Thoracic aorta (tissue), 2 donors: ENCODE results near the gene PLCB1. TPM values are rescaled to one million over a fixed set of nuclear protein-coding genes. Genes with fewer than 3 reads are reported as not detected.

ENCODE experiments used
- ATAC-seq: fragments of 150-250 bp; one replicate; pipeline ENCODE4 v1.8.0; 2017; ENCODE audit warnings: low read depth; ENCODE audit not compliant: insufficient number of reproducible peaks, low FRiP score
- DNase-seq: peaks from one replicate; pipeline ENCODE4 v3.0.0-alpha.2; 2020; ENCODE audit warnings: low spot score
- H3K27ac ChIP-seq, 2 donors: fragments of 200-600 bp; sonication (generic); 1 replicate in 1 of 2; 2 replicates in 1 of 2; pipeline ENCODE4 v1.5.1; 2016; ENCODE audit warnings: mild to moderate bottlenecking in 2 of 2, moderate library complexity in 2 of 2
- H3K27me3 ChIP-seq: fragments of 200-600 bp; sonication (generic); replicated peaks from 2 replicates; pipeline ENCODE4 v1.6.0; 2016; ENCODE audit warnings: mild to moderate bottlenecking; ENCODE audit not compliant: insufficient read depth
- H3K36me3 ChIP-seq: fragments of 200-600 bp; sonication (generic); one replicate; pipeline ENCODE4 v1.5.1; 2016
- H3K4me1 ChIP-seq, 2 donors: fragments of 200-600 bp; sonication (generic); 1 replicate in 1 of 2; 2 replicates in 1 of 2; pipeline versions ENCODE4 v1.5.1 to v1.6.0; 2016; ENCODE audit warnings: low read depth in 2 of 2, mild to moderate bottlenecking in 1 of 2; ENCODE audit not compliant: control insufficient read depth in 1 of 2
- H3K4me3 ChIP-seq: fragments of 200-600 bp; sonication (generic); 2 replicates; pipeline ENCODE4 v1.5.1; 2016; ENCODE audit warnings: mild to moderate bottlenecking
- H3K9me3 ChIP-seq: fragments of 200-600 bp; sonication (generic); 2 replicates; pipeline ENCODE4 v1.5.1; 2016
- total RNA-seq, 2 donors: library from RNA; depleted of rRNA; stranded (reverse); fragments of >200 nt; gene quantifications; one replicate each; pipeline versions ENCODE4 v1.1.0 to v1.2.3, GENCODE V29; 2016
- TF ChIP-seq, protein P1 (sequence below): fragments of 200-600 bp; sonication (generic); IDR thresholded peaks from one replicate; pipeline ENCODE4 v1.5.1; 2019; ENCODE audit warnings: antibody characterized with exemption

The PLCB1 gene
- total RNA-seq, 2 donors from 2014 or later, result 10.8 to 16.3 TPM

DNA sequence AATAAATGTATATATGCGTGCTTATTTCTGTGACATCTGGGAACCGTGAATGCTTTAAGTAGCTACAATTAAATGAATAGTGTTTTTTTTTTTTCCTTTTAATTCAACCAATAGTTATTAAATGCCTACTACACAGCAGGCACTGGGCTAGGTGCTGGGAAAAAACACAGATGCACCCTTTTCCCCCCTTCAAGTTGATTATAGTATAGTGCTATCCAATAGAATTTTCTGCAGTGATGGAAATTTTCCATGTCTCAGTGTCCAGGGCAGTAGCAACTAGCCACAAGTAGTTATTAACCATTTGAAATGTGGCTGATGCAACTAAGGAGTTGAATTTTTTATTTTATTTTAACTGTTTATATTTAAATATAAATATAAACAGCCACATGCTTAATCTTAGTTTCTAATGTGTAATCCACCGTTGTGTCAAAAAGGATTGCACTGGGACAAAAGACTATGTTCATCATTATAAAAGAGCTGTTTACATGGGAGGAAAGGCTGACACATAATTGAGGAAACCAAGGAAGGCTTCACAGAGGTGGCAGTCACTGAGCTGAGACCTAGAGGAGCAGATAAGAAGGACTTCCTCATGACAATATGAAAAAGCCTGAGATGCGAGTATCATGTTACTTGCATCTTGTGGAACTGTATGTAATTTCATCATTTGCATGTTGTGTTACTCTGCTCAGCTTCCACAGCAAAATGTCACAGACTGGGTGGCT, 675.6 kb downstream of the PLCB1 start:
- Histone ChIP-seq H3K4me1 (no peaks in the 10 kb centered on the region), H3K9me3 (no peaks in the 10 kb centered on the region)
- no peak for ATAC-seq

DNA sequence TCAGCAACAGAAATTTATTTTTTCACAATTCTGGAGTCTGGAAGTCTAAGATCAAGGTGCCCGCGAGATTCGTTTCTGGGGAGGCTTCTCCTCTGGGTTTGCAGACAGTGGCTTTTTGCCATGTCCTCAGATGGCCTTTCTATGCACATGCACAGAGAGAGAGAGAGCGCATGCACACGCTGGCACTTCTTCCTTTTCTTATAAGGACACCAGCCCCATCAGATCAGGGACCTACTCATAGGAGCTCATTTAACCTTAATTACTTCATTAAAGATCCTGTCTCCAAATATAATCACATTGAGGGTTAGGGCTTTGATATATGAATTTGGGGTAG, 676.1 kb downstream of the PLCB1 start:
- no peak overlapping the region for H3K4me3 ChIP-seq
- TF ChIP-seq, protein P1, sequence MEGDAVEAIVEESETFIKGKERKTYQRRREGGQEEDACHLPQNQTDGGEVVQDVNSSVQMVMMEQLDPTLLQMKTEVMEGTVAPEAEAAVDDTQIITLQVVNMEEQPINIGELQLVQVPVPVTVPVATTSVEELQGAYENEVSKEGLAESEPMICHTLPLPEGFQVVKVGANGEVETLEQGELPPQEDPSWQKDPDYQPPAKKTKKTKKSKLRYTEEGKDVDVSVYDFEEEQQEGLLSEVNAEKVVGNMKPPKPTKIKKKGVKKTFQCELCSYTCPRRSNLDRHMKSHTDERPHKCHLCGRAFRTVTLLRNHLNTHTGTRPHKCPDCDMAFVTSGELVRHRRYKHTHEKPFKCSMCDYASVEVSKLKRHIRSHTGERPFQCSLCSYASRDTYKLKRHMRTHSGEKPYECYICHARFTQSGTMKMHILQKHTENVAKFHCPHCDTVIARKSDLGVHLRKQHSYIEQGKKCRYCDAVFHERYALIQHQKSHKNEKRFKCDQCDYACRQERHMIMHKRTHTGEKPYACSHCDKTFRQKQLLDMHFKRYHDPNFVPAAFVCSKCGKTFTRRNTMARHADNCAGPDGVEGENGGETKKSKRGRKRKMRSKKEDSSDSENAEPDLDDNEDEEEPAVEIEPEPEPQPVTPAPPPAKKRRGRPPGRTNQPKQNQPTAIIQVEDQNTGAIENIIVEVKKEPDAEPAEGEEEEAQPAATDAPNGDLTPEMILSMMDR, result no peak
- ATAC-seq, result no peak

More for the DNA sequence above, 675.6 kb downstream of the PLCB1 start:
- Histone ChIP-seq H3K4me3 (no peak overlapping the region), H3K27me3 (no peaks in the 10 kb centered on the region), H3K36me3 (no peaks in the 10 kb centered on the region), H3K27ac (no peak overlapping the region)
- TF ChIP-seq, protein P1, result no peak
- DNase-seq, result no peak

DNA sequence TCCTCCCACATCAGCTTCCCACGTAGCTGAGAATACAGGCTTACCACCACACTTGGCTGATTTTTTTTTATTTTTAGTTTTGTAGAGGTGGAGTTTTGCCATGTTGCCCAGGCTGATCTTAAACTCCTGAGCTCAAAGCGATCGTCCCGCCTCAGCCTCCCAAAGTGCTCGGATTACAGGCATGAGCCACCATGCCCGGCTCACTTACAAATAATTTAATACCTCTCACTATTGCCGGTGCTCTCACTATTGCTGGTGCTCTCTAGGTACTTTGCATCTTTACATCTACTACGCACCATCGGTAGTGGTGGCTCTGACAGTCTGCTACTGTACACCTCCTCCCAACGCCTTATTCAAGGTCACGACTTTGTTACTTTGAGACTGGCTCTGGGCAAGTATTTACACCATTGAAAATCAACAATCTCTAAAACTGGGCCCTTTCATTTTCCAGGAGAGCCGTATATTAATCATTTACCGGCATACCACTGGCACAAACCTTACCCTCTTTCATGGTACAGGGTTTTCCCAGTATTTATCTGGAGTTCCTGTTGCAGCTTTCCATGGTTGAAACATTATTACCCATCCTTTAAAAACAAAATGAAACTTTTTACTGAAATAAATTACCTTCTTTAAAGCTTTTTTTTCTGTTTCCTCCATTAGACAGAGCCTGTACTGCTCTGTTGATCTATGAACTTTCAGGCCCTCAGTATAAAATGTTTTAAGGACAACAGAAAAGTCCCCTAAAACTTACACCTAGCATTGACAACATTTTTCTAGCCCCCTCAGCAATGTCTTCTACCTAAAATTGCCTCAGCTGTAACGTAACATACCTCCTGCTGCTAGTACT, 677.3 kb downstream of the PLCB1 start:
- ATAC-seq (no peak), DNase-seq (no peak)
- H3K27ac ChIP-seq, result no peak overlapping the region
- TF ChIP-seq, protein P1, result no peak
- no peaks in the 10 kb centered on the region for H3K9me3 ChIP-seq
- no peaks in the 10 kb centered on the region for H3K4me1 ChIP-seq
- H3K27me3 ChIP-seq, result no peaks in the 10 kb centered on the region
- H3K4me3 ChIP-seq, result no peak overlapping the region
- H3K36me3 ChIP-seq, result no peaks in the 10 kb centered on the region

More for the DNA sequence above, 676.1 kb downstream of the PLCB1 start:
- Histone ChIP-seq H3K4me1 (no peaks in the 10 kb centered on the region), H3K27ac (no peak overlapping the region), H3K9me3 (no peaks in the 10 kb centered on the region), H3K27me3 (no peaks in the 10 kb centered on the region), H3K36me3 (no peaks in the 10 kb centered on the region)
- DNase-seq, result no peak

DNA sequence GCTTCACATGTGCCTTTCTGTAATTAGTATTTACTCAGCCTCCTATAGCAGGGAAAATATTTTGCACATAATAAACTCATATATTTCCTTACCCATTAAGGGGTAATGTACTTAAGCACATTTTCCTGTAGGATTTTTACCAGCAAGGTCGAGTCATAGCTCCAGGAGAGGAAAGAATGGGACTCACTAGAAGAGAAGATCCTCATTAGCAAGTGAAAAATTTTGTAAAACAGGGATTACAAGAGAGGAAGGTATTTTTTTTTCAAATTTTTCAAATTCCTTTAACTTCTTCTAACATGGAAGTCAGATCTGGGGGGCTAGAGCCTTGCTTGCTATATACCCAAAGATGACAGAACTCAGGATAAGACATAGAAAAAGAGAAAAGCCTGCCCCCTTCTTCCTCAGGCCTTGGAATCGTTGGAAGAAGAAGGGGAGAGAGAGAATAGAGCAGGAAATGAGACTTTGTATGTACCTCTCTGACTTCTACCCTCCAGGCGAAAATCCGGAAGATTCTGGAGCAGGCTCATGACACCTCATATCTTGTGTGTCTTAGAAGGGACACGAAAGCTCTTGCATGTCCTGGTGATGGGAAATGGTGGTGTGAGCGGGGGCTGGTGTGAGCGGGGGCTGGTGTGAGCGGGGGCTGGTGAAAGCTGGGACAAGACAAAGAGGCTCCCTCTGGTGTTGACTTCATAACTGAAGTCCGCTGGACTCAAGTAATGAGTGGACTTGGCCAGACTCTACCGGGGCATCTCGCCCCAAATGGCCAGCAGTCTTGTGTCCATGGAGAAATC, 679.9 kb downstream of the PLCB1 start:
- TF ChIP-seq, protein P1, result no peak
- H3K36me3 ChIP-seq, result no peaks in the 10 kb centered on the region
- H3K27ac ChIP-seq, result no peak overlapping the region
- no peaks in the 10 kb centered on the region for H3K4me1 ChIP-seq
- H3K9me3 ChIP-seq, result no peaks in the 10 kb centered on the region
- DNase-seq (no peak), ATAC-seq (no peak)
- no peak overlapping the region for H3K4me3 ChIP-seq
- no peaks in the 10 kb centered on the region for H3K27me3 ChIP-seq

DNA sequence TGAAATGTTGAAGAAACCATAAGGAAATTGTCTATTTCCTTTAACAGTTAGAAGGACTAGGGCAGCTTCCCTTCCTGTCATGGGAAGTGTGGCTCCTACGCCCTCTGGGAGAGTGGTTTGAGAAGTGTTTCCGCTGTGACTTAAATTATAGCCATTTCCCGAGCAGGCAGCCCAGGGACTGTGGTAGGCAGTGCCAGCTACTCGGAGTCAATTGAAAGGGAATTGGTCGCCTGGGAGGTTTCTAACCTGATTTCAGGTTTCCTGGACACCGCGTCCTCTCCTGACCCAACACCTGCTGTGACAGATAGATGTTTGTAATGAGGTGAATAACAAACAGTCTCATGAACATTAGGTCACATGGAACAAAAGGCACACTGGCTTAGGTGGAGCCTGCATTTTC, 680.8 kb downstream of the PLCB1 start:
- no peaks in the 10 kb centered on the region for H3K4me1 ChIP-seq
- ATAC-seq (no peak), DNase-seq (no peak)
- no peak overlapping the region for H3K27ac ChIP-seq
- peak overlapping the region; percentile 11 for H3K4me3 ChIP-seq
- H3K27me3 ChIP-seq, result no peaks in the 10 kb centered on the region
- no peaks in the 10 kb centered on the region for H3K9me3 ChIP-seq
- TF ChIP-seq, protein P1, result no peak
- H3K36me3 ChIP-seq, result no peaks in the 10 kb centered on the region
